SU-DHL-6 (cell line): ENCODE data around the gene SOS1.

Source experiments
- H2AFZ ChIP-seq: fragments of 200-600 bp; sonication (generic); 2 replicates; pipeline ENCODE4 v1.6.1; 2014; ENCODE audit warnings: low read depth, mild to moderate bottlenecking, moderate library complexity, mixed read lengths, antibody characterized with exemption, low read length; ENCODE audit not compliant: severe bottlenecking
- H3F3A ChIP-seq: fragments of 200-600 bp; shearing (Covaris generic); 2 replicates; pipeline ENCODE4 v1.6.0; 2016; ENCODE audit warnings: antibody characterized with exemption, mild to moderate bottlenecking; ENCODE audit not compliant: insufficient read depth
- H3K27ac ChIP-seq: fragments of 200-600 bp; sonication (generic); 2 replicates; pipeline ENCODE4 v1.5.1; 2016; ENCODE audit warnings: low read depth, mild to moderate bottlenecking, low read length, moderate library complexity, mixed read lengths
- H3K27me3 ChIP-seq: fragments of 200-600 bp; sonication (generic), shearing (Covaris generic); 2 replicates; pipeline ENCODE4 v1.6.0; 2014; ENCODE audit warnings: mild to moderate bottlenecking, low read length
- H3K36me3 ChIP-seq: fragments of 200-600 bp; sonication (generic); 2 replicates; pipeline ENCODE4 v1.6.1; 2014; ENCODE audit warnings: mild to moderate bottlenecking, low read length, mixed read lengths
- H3K4me2 ChIP-seq: fragments of 300-600, 200-600 bp; shearing (Covaris generic), sonication (generic); 2 replicates; pipeline ENCODE4 v1.6.0; 2014; ENCODE audit warnings: low read length, low read depth, mild to moderate bottlenecking; ENCODE audit not compliant: poor library complexity, severe bottlenecking
- H3K4me3 ChIP-seq: fragments of 200-600 bp; sonication (generic); 2 replicates; pipeline ENCODE4 v1.5.1; 2014; ENCODE audit warnings: antibody characterized with exemption, low read length, mild to moderate bottlenecking, mixed read lengths; ENCODE audit not compliant: insufficient read depth, poor library complexity, severe bottlenecking
- H3K79me2 ChIP-seq: fragments of 200-600 bp; sonication (generic); 2 replicates; pipeline ENCODE4 v1.6.1; 2014; ENCODE audit warnings: mild to moderate bottlenecking, low read length, moderate library complexity; ENCODE audit not compliant: insufficient read depth
- H3K9ac ChIP-seq: fragments of 200-600 bp; sonication (generic); 2 replicates; pipeline ENCODE4 v1.7.0; 2014; ENCODE audit warnings: mild to moderate bottlenecking, low read length
- H3K9me2 ChIP-seq: fragments of 200-600 bp; sonication (generic); replicated peaks from 2 replicates; pipeline ENCODE4 v1.6.1; 2014; ENCODE audit warnings: low read length; ENCODE audit not compliant: insufficient read depth
- H3K9me3 ChIP-seq: fragments of 200-600 bp; sonication (generic); 2 replicates; pipeline ENCODE4 v1.6.1; 2014; ENCODE audit warnings: low read length, mixed read lengths; ENCODE audit not compliant: insufficient read depth
- H4K20me1 ChIP-seq: fragments of 200-600 bp; sonication (generic); 2 replicates; pipeline ENCODE4 v1.6.1; 2014; ENCODE audit warnings: low read depth, mild to moderate bottlenecking, antibody characterized with exemption, low read length, moderate library complexity, mixed read lengths
- CTCF ChIP-seq: fragments of 200-600 bp; sonication (generic); IDR thresholded peaks from one replicate; pipeline ENCODE4 v1.5.1; 2017; ENCODE audit warnings: antibody characterized with exemption, mild to moderate bottlenecking, low read length, moderate library complexity; ENCODE audit not compliant: insufficient read depth, poor library complexity, severe bottlenecking
- EZH2phosphoT487 ChIP-seq: fragments of 200-600 bp; sonication (generic), shearing (Covaris generic); conservative IDR thresholded peaks from 2 replicates; pipeline ENCODE4 v1.6.1; 2018; ENCODE audit warnings: mild to moderate bottlenecking, antibody characterized with exemption, low read length, moderate library complexity, mixed read lengths

Gene SOS1

GRCh38 chr2:39120771-39121522 lies at the start of gene SOS1:
Gene SOS1 (minus strand): TSS chr2:39121051. CDS start chr2:39120422, 629 bp downstream.
- H3F3A ChIP-seq, result peaks cover 7% of the 10 kb centered on the region; the same call in 1 of the 2 replicates
- no peaks in the 10 kb centered on the region for H3K27me3 ChIP-seq
- no peaks in the 10 kb centered on the region for H3K9me3 ChIP-seq
- H3K36me3 ChIP-seq, result 0 out of 2 replicates have a peak, but pooled peaks cover 3% of the 10 kb centered on the region
- TF ChIP-seq CTCF (no peak), EZH2phosphoT487 (no peak)
- H3K27ac ChIP-seq, result peak within 1 kb of the TSS; percentile 70
- H2AFZ ChIP-seq, result peak within 1 kb of the TSS; percentile 58
- H4K20me1 ChIP-seq, result no peaks in the 10 kb centered on the region; the same call in 1 of the 2 replicates
- H3K79me2 ChIP-seq, result peaks cover 56% of the 10 kb centered on the region
- H3K4me3 ChIP-seq, result peak within 1 kb of the TSS; percentile 75
- H3K9ac ChIP-seq, result peak within 1 kb of the TSS; percentile 81
- no peaks in the 10 kb centered on the region for H3K9me2 ChIP-seq
- peak within 1 kb of the TSS; percentile 83 for H3K4me2 ChIP-seq

GRCh38 chr2:39164089-39164488 lies 43.2 kb upstream of the SOS1 start:
- Histone ChIP-seq H2AFZ (no peak overlapping the region), H3K36me3 (no peaks in the 10 kb centered on the region), H3K27me3 (no peaks in the 10 kb centered on the region), H3K9me3 (no peaks in the 10 kb centered on the region), H3K9ac (no peak overlapping the region), H3K27ac (no peak overlapping the region), H4K20me1 (no peaks in the 10 kb centered on the region), H3K9me2 (no peaks in the 10 kb centered on the region), H3K4me3 (no peak overlapping the region), H3K4me2 (no peak overlapping the region), H3K79me2 (no peaks in the 10 kb centered on the region), H3F3A (no peaks in the 10 kb centered on the region)
- TF ChIP-seq CTCF (no peak), EZH2phosphoT487 (no peak)

- Histone ChIP-seq H3K9ac (no peak overlapping the region), H3F3A (no peaks in the 10 kb centered on the region), H3K36me3 (no peaks in the 10 kb centered on the region), H3K9me2 (no peaks in the 10 kb centered on the region), H3K4me2 (no peak overlapping the region), H3K4me3 (no peak overlapping the region), H4K20me1 (no peaks in the 10 kb centered on the region), H3K27me3 (no peaks in the 10 kb centered on the region), H3K27ac (no peak overlapping the region), H2AFZ (no peak overlapping the region), H3K79me2 (no peaks in the 10 kb centered on the region), H3K9me3 (no peaks in the 10 kb centered on the region)
- no peak for TF ChIP-seq EZH2phosphoT487
- no peak for TF ChIP-seq CTCF
These were observed 40.1 kb upstream of the SOS1 start for GRCh38 chr2:39160982-39161381.
